DOHH2 (cell line): ENCODE results near the gene RINT1.
"Not testable (repeated sequence)": the region's sequence is repeated elsewhere in the genome, so short reads cannot be mapped to it uniquely, and the experiment has no call there.

ENCODE experiments used
- CTCF ChIP-seq: fragments of 200-600 bp; sonication (generic); IDR thresholded peaks from one replicate; pipeline ENCODE4 v1.5.1; 2014; ENCODE audit warnings: antibody characterized with exemption, mild to moderate bottlenecking, low read depth, low read length; ENCODE audit not compliant: poor library complexity, severe bottlenecking
- EZH2phosphoT487 ChIP-seq: fragments of 200-600 bp; sonication (generic); IDR thresholded peaks from 2 replicates; pipeline ENCODE4 v1.6.1; 2017; ENCODE audit warnings: borderline replicate concordance, mild to moderate bottlenecking, antibody characterized with exemption, low read length, moderate library complexity, mixed read lengths

- not testable (repeated sequence) for TF ChIP-seq CTCF, EZH2phosphoT487
These were observed 7.6 kb upstream of the RINT1 start for GRCh38 chr7:105524423-105524822.
